Cardiac septum (tissue), 1 donor: ENCODE results near the gene USP16. TPM values are rescaled to one million over a fixed set of nuclear protein-coding genes. Genes with fewer than 3 reads are reported as not detected.

ENCODE experiments used
- DNase-seq: peaks from one replicate; pipeline ENCODE4 v3.0.0-alpha.2; 2020; ENCODE audit warnings: low spot score
- intact Hi-C: fragments of 100-400 bp; cut with DNase I; formaldehyde crosslinking; loops from one replicate; pipeline ENCODE4 v1.14.0; 2022
- total RNA-seq: library from RNA; stranded (reverse); fragmentation: NEBNext Ultra II Directional; extraction: Animal tissue kit (Norgen Biotek cat#: 25700); gene quantifications from one replicate; pipeline ENCODE4 v1.2.1, GENCODE V29; 2021
- donor health status: DM: no; HTN: no; CAD: no.

Gene USP16
- total RNA-seq, 1 donor from 2014 or later: 37.8 TPM

GRCh38 chr21:29025328-29025713 is 853 bp downstream of the USP16 start:
- no peak for DNase-seq
- intact Hi-C loops: loop anchor here (2.0 kb wide), 1 partner anchor 33 kb away; the partner anchor contains the start of gene LTN1

- no peak for DNase-seq
- intact Hi-C loops: no loop called here
These were observed 5.1 kb downstream of the USP16 start for GRCh38 chr21:29029524-29029923.

GRCh38 chr21:29030909-29031308 is 6.4 kb downstream of the USP16 start:
- no peak for DNase-seq
- intact Hi-C loops: no loop called here

- intact Hi-C loops: no loop called here
- no peak for DNase-seq
These were observed 8.8 kb downstream of the USP16 start for GRCh38 chr21:29033301-29033700.

GRCh38 chr21:29033871-29034270 is 9.4 kb downstream of the USP16 start:
- intact Hi-C loops: no loop called here
- no peak for DNase-seq

- intact Hi-C loops: no loop called here
- no peak for DNase-seq
These were observed 10.2 kb downstream of the USP16 start for GRCh38 chr21:29034678-29035077.

GRCh38 chr21:29052224-29052623 is 27.8 kb downstream of the USP16 start:
- no peak for DNase-seq
- intact Hi-C loops: no loop called here

GRCh38 chr21:29053011-29053553 is 28.6 kb downstream of the USP16 start:
- DNase-seq: no peak
- intact Hi-C loops: no loop called here

- no peak for DNase-seq
- intact Hi-C loops: no loop called here
These were observed 29.2 kb downstream of the USP16 start for GRCh38 chr21:29053656-29054055.

GRCh38 chr21:29055080-29055479 is 30.6 kb downstream of the USP16 start:
- DNase-seq: no peak
- intact Hi-C loops: no loop called here

GRCh38 chr21:29056005-29056404 is 31.5 kb downstream of the USP16 start:
- intact Hi-C loops: no loop called here

GRCh38 chr21:29056538-29057050 is 32.1 kb downstream of the USP16 start:
- intact Hi-C loops: no loop called here
- DNase-seq: no peak

More at GRCh38 chr21:29056005-29056404, 31.5 kb downstream of the USP16 start:
- DNase-seq: no peak

GRCh38 chr21:29064850-29065481 is 40.5 kb downstream of the USP16 start:
- intact Hi-C loops: no loop called here

GRCh38 chr21:29072873-29073221 is 48.4 kb downstream of the USP16 start:
- intact Hi-C loops: loop anchor here (2.0 to 5.0 kb wide), 2 partner anchors 51 to 70 kb away; partner anchors contain the start of gene USP16

More at GRCh38 chr21:29064850-29065481, 40.5 kb downstream of the USP16 start:
- no peak for DNase-seq

GRCh38 chr21:29073222-29074006 is 48.9 kb downstream of the USP16 start, which contains the start of gene CCT8:
TSS of gene CCT8 (minus strand) at chr21:29073648. CDS start at chr21:29073590, 58 bp downstream.
- peak; percentile 99 for DNase-seq
- intact Hi-C loops: loop anchor here (2.0 to 5.0 kb wide), 2 partner anchors 51 to 71 kb away; partner anchors contain the start of gene USP16

More at GRCh38 chr21:29072873-29073221, 48.4 kb downstream of the USP16 start:
- DNase-seq: no peak

GRCh38 chr21:29074007-29074376 is 49.5 kb downstream of the USP16 start:
- DNase-seq: no peak
- intact Hi-C loops: loop anchor here (5.0 kb wide), 1 partner anchor 52 kb away; the partner anchor contains the start of gene USP16

GRCh38 chr21:29074783-29075182 is 50.3 kb downstream of the USP16 start:
- intact Hi-C loops: loop anchor here (5.0 kb wide), 1 partner anchor 52 kb away; the partner anchor contains the start of gene USP16

GRCh38 chr21:29075706-29076466 is 51.4 kb downstream of the USP16 start:
- DNase-seq: no peak
- intact Hi-C loops: no loop called here

More at GRCh38 chr21:29074783-29075182, 50.3 kb downstream of the USP16 start:
- DNase-seq: no peak
